ENCODE measurements around the gene NR4A2.

GRCh38 chr2:156346731-156347130, 14.2 kb upstream of the NR4A2 start:
- TF ChIP-seq, protein P1, sequence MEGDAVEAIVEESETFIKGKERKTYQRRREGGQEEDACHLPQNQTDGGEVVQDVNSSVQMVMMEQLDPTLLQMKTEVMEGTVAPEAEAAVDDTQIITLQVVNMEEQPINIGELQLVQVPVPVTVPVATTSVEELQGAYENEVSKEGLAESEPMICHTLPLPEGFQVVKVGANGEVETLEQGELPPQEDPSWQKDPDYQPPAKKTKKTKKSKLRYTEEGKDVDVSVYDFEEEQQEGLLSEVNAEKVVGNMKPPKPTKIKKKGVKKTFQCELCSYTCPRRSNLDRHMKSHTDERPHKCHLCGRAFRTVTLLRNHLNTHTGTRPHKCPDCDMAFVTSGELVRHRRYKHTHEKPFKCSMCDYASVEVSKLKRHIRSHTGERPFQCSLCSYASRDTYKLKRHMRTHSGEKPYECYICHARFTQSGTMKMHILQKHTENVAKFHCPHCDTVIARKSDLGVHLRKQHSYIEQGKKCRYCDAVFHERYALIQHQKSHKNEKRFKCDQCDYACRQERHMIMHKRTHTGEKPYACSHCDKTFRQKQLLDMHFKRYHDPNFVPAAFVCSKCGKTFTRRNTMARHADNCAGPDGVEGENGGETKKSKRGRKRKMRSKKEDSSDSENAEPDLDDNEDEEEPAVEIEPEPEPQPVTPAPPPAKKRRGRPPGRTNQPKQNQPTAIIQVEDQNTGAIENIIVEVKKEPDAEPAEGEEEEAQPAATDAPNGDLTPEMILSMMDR (IDR thresholded peaks at IDR 0.05): no peak
- TF ChIP-seq CREB1 (CRISPR knock-in tag; IDR thresholded peaks at IDR 0.05) (no peak), CREM (CRISPR knock-in tag; IDR thresholded peaks at IDR 0.05) (no peak), USF2 (CRISPR knock-in tag; IDR thresholded peaks at IDR 0.05) (no peak), HMGXB4 (CRISPR knock-in tag; IDR thresholded peaks at IDR 0.05) (no peak)
- TF ChIP-seq, protein P2, sequence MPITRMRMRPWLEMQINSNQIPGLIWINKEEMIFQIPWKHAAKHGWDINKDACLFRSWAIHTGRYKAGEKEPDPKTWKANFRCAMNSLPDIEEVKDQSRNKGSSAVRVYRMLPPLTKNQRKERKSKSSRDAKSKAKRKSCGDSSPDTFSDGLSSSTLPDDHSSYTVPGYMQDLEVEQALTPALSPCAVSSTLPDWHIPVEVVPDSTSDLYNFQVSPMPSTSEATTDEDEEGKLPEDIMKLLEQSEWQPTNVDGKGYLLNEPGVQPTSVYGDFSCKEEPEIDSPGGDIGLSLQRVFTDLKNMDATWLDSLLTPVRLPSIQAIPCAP (CRISPR knock-in tag; IDR thresholded peaks at IDR 0.05): no peak
